NCI-H1092 treated with DMSO at 0.1 percent for 48 hours (cell line): ENCODE measurements around the gene WDR70.

Experiments
- DNase-seq: peaks from one replicate; lab custom pipeline; 2025; lab: John Stamatoyannopoulos, UW

The WDR70 gene

GRCh38 chr5:37723162-37723961 lies 344.2 kb downstream of the WDR70 start:
- no peak for DNase-seq

- DNase-seq, result no peak
Observed at GRCh38 chr5:37724395-37725125, 345.4 kb downstream of the WDR70 start.

GRCh38 chr5:37725185-37725584 lies 346.1 kb downstream of the WDR70 start:
- DNase-seq, result no peak

GRCh38 chr5:37727238-37727637 lies 348.1 kb downstream of the WDR70 start:
- DNase-seq, result no peak

- no peak for DNase-seq
Observed at GRCh38 chr5:37730896-37731455, 351.9 kb downstream of the WDR70 start.

DNA sequence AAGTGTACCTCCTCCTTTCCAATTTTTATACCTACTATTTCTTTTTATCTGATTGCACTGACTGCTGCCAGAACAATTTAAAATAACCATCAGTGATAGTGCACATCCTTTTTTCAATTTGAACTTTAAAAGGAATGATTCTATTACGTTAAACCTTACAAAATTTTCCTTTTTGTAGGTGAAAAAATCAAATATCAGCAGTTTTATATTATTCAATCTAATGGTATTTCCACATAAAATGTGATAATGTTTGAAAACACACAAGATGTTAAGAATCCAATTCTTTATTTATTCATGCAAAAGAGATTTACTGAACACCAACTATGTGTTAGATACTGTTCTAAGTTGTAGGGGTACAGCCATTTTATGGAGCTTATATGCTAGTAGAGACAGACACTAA lies 355.0 kb downstream of the WDR70 start:
- no peak for DNase-seq

DNA sequence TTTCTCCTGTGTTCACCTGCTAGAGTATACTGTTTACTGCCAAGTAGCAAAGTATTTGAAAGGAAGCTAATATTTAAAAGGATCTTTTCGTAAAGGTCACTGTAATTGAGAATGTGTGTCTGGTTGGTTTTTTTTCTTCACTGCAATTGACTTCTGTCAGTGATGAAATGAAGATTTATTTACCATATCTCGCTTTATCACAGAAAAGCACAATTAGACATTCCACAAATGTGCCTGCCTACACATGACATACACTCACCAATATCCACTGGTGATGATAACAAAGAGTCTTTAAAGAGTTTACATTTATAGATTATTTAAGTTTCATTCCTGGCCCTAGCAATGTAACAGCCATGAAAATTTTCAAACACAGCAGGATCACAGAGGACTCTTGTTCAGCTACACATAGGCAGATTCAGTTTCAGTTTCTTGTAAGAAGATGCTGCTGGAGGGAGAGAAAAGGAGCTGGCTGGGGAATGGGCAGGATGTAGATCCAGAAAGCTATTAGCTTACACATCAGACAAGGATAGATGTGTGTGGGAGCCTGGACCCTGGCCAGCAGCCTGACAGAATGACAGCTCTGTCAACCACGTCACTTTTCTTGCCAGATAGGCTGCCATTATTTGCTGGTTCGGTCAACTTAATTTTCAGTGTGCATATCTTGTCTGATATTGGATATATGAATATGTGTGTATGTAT lies 356.7 kb downstream of the WDR70 start:
- no peak for DNase-seq

- no peak for DNase-seq
Observed at GRCh38 chr5:37736397-37736796, 357.3 kb downstream of the WDR70 start.

- DNase-seq, result no peak
Observed at GRCh38 chr5:37737326-37738056, 358.4 kb downstream of the WDR70 start.

DNA sequence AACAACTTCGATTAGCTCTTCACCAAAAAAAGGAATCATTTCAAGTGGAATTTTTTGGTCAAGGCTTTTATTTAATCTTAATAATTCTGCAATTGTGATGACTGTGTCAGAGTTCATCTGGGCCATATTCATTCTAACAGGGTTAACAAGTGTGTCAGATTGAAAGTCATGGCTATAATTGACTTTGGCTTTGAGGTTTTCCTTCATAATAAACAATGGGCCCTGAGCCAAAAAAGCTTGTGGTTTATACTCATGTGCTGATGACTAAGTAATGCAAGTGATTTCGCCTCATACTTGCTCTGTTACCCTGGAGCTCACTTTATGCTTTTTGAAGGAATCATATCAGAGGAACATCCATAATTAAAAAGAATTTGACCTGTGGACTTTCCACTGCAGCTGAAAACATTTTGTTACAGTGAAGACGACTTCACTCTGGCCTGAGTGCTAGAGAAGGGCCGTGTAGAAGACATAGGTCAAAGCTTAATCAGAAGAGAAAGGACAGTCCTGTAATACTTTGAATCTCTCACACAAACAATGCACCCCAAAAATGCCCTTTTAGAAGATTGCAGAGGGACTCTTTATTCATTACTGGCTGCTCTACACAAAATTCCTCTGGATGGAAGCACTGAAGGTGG lies 359.1 kb downstream of the WDR70 start:
- no peak for DNase-seq

DNA sequence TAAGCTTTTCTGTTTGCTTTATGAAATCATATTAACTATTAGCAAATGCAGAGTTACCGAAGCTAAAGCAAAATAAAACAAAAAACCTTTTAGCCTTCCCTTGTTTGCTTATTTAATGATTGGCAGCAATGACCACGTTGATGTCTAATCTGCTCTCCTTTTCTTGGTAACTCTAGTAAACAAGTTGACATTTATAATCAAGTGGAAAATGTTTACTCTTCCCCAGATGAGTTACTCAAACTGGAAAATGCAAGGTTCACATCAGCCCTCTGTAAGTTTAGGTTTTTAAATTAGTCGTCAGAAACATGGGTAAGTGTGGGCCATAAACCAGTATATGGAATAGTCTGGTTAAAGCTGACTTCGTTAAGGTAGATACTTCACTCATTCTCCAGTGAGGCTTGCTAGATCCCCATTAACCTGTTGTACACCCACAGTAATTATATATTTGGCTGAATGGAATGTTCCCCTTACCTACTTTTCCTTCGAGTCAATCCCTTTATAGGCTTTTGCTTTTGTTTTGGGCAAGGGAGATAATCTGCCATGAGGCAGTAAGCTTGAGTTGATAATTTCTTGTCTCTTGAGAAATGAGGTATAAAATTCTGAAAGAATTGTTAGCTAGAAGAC lies 359.9 kb downstream of the WDR70 start:
- DNase-seq, result no peak

DNA sequence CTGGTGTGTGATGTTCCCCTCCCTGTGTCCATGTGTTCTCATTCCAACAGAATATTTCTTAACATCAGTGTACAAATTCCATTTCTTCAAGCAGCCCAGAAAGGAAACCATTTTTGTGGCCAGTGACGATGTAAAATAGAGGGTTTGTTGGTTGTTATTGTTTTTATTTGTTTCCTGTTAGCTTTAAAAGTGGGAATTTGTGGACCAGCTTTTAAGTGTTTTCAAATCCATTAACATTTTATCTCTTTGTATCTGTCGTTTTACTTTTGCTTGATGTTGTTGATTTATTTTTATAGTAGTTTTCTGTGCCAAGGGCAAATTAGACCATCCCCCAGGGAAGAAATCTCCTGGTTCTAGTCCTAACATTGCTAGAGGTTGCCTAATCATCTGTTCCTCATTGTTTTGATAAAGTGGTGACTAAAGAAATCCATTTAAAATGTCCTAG lies 360.7 kb downstream of the WDR70 start:
- no peak for DNase-seq

DNA sequence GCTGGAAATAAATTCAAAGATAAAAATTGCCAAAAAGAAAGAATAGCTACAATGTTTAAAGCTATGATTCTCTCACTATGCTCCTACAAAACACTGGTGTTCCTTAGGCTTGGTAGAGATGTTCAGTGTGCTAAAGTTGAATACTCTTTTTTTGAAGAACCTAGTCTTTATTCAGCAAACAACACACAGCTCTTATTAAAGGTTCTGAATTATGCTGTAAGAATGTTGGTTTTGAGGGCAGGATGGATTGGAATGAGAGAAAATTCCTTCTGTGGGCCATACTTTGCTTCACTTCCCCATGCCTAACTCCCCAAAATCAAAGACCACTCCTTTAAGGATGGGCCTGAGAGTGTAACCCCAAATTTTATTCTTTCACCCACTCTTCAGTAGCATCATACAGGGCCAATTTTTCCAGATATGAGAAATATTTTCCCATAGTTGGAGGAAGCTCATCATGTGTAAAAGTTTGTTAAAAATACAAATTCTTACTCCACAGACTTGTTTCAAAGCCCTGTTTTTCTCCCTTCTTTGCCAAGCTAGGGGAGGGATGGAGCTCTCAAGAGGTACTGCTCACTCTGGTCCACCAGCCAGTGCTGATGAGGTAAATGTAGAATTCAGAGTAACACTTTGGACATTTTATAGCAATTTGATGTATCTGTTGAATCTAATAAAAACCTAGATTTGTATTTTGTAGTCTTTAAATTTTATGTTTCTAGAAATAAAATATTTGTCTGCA lies 361.4 kb downstream of the WDR70 start:
- DNase-seq, result no peak

DNA sequence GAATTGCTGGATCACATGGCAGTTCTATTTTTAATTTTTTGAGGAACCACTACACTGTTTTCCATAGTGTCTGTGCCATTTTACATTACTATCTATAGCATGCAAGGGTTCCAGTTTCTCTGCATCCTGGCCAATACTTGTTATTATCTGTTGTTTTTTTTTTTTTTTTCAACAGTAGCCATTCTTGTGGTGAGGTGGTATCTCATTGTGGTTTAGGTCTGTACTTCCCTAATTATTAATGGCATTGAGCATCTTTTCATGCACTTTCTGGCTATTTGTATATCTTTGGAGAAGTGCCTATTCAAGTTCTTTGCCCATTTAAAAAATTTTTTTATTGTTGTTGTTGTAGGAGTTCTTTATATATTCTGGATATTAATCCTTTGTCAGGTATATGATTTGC lies 363.0 kb downstream of the WDR70 start:
- DNase-seq, result no peak

GRCh38 chr5:37751227-37751626 lies 372.1 kb downstream of the WDR70 start:
- no peak for DNase-seq

DNA sequence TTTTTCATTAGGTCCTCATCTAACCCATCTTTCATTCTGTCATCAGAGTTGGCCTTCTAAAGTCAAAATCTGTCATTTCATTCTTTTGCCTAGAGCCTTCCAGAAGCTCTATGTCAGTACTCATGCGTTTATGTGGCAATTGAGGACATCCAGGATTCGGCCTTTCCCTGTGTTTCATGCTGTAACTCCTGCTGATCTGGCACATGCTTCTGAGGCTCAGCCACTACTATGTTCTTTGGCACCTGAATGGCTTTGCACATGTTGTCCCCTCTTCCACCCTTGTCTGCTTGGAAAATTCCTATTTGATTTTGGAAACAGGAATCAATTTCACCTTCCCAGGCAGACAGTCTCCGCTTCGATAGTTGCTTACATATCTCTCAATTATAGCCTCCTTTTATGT lies 375.9 kb downstream of the WDR70 start:
- no peak for DNase-seq

DNA sequence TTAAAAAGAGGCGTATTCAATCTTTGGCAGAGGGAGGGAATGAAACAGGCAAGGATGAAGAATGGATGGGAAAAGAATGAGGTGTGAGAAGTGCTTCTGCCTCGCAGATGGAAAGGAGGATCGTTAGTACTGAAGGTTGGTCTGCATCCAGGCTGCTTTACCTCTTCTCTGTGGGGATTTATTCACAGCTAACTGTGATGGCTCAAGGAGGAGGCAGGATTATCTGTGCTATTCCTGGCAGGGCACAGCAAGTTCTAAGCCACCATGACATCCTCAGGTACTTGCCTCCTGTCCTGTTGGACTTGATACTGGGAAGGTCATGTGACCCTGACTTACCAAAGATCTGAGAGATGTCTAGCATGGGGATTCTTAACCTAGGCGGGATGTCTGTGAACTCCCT lies 376.5 kb downstream of the WDR70 start:
- DNase-seq, result no peak

DNA sequence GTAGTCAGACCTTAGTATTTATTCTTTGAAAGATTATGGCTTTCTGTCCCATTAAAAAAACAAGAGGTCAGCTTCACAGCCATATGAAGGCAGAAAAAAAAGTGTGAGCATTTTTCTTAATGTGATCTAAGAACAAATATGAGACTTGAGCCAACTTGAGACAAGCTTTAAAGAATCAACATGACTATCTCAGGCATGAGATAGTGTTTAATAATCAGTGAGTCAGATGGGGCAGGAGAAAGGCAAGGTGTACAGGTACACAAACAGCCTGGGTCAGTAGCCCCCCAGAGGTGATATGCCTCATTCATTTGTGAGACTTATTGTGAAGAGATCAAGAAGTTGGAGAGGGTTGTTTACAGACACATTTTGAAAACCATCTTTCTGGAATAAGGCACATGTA lies 377.1 kb downstream of the WDR70 start:
- no peak for DNase-seq

DNA sequence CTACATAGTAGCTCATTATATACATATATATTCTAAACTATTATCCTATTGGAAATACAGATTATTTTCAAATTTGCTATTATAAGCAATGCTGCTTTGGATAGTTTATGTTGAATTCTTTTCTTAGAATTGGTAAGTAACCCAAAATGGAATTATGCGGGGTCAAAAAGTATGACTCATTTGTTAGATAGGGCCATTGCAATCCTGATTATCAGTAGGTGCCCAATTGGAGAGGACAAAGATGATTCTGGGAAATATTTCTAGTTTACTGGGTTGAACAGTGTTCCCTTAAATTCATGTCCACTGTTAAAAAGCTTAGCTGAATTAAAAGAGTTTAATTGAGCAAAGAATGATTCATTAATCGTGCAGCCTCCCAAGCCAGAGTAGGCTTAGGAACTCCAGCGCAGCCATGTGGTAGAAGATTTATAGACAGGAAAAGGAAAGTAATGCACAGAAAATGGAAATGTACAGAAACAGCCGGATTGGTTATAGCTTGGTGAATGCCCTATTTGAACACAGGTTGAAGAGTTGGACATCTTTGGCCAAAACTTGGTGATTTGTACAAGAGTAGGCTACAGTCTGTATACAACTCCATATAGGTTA lies 379.0 kb downstream of the WDR70 start:
- DNase-seq, result no peak

- no peak for DNase-seq
Observed at GRCh38 chr5:37767251-37767650, 388.1 kb downstream of the WDR70 start.
